GM12878 (cell line): ENCODE results near the gene SESTD1. TPM values are rescaled to one million over a fixed set of nuclear protein-coding genes. Genes with fewer than 3 reads are reported as not detected.

Source experiments
- ATAC-seq: fragments of 200-7000 bp; cut with Tn5 transposase; 3 replicates; pipeline ENCODE4 v1.9.1; 2020; ENCODE audit warnings: mild to moderate bottlenecking, moderate library complexity
- BruUV-seq: library from RNA; stranded (reverse); fragments of 400-500 nt; replicated peaks from 2 replicates; lab custom pipeline; 2021; lab: Mats Ljungman, UMichigan
- CTCF ChIA-PET: fragments of 300-600 bp; sonication (Branson Sonifier 250); formaldehyde crosslinking; extraction: SDS; loops from one replicate; lab custom pipeline; 2021; ENCODE audit warnings: inconsistent platforms; lab: Yijun Ruan, JAX
- POLR2A ChIA-PET: fragments of 350-600 bp; formaldehyde crosslinking; extraction: SDS; loops from one replicate; lab custom pipeline; 2021; ENCODE audit warnings: inconsistent platforms; lab: Charles Lee
- RAD21 ChIA-PET: fragments of 300-600 bp; sonication (Branson Sonifier 250); formaldehyde crosslinking; loops from one replicate; lab custom pipeline; 2023; ENCODE audit warnings: antibody characterized with exemption; ENCODE audit not compliant: unreplicated experiment; lab: Charles Lee
- SMC1A ChIA-PET: fragments of 300-600 bp; sonication (Branson Sonifier 250); formaldehyde crosslinking; loops from one replicate; lab custom pipeline; 2023; ENCODE audit not compliant: unreplicated experiment, uncharacterized antibody; lab: Charles Lee
- DNase-seq: peaks from one replicate; pipeline ENCODE4 v3.0.0-alpha.2; 2011; ENCODE audit warnings: low read depth, low spot score
- FAIRE-seq: peaks from 3 replicates; lab custom pipeline; 2011; peaks lifted over from hg19 to GRCh38; lab: Jason Lieb, UNC
- H2AFZ ChIP-seq: 2 replicates; pipeline ENCODE4 v1.6.0; 2011; ENCODE audit warnings: low read depth, low read length, control low read depth; ENCODE audit not compliant: control insufficient read depth
- H3K27ac ChIP-seq: 2 replicates; pipeline ENCODE4 v1.5.1; 2011; ENCODE audit warnings: control low read depth; ENCODE audit not compliant: control insufficient read depth, insufficient read depth
- H3K27me3 ChIP-seq, 2 experiments: replicated peaks in 1 of 2; 2 replicates each; pipeline versions ENCODE4 v1.6.0 to v1.6.1; 2011; ENCODE audit warnings: low read length in 1 of 2; ENCODE audit not compliant: control insufficient read depth in 2 of 2, insufficient read depth in 2 of 2
- H3K36me3 ChIP-seq, 2 experiments: 2 replicates each; pipeline ENCODE4 v1.5.1; 2011; ENCODE audit warnings: low read length in 1 of 2; ENCODE audit not compliant: control insufficient read depth in 2 of 2, insufficient read depth in 2 of 2
- H3K4me1 ChIP-seq: 2 replicates; pipeline ENCODE4 v1.6.1; 2011; ENCODE audit warnings: mild to moderate bottlenecking, low read length, moderate library complexity, mixed read lengths; ENCODE audit not compliant: control insufficient read depth, insufficient read depth
- H3K4me2 ChIP-seq: 2 replicates; pipeline ENCODE4 v1.6.0; 2011; ENCODE audit warnings: control low read depth; ENCODE audit not compliant: control insufficient read depth, insufficient read depth
- H3K4me3 ChIP-seq: fragments of 200-600 bp; sonication (generic); 2 replicates; pipeline ENCODE4 v1.5.1; 2016
- H3K79me2 ChIP-seq: 2 replicates; pipeline ENCODE4 v1.6.0; 2011; ENCODE audit warnings: low read length; ENCODE audit not compliant: control insufficient read depth, insufficient read depth
- H3K9ac ChIP-seq: 2 replicates; pipeline ENCODE4 v1.8.0; 2011; ENCODE audit warnings: low read length, control low read depth, mixed read lengths; ENCODE audit not compliant: control insufficient read depth, insufficient read depth
- H3K9me3 ChIP-seq: replicated peaks from 3 replicates; pipeline ENCODE4 v1.5.1; 2011; ENCODE audit warnings: mild to moderate bottlenecking, low read length; ENCODE audit not compliant: control insufficient read depth, insufficient read depth
- H4K20me1 ChIP-seq: 2 replicates; pipeline ENCODE4 v1.6.0; 2011; ENCODE audit not compliant: control insufficient read depth, insufficient read depth
- CBX5 ChIP-seq: sonication (generic); IDR thresholded peaks from 2 replicates; pipeline ENCODE4 v1.6.1; 2016; ENCODE audit warnings: low read depth, moderate library complexity, mild to moderate bottlenecking, inconsistent platforms
- CHD1 ChIP-seq: IDR thresholded peaks from 2 replicates; pipeline ENCODE4 v1.6.1; 2012; ENCODE audit warnings: low read depth, low read length, improper control_type of control experiment
- HDGF ChIP-seq: fragments of 450-650 bp; IDR thresholded peaks from 2 replicates; pipeline ENCODE4 v1.6.1; 2016; ENCODE audit warnings: antibody characterized with exemption
- JUND ChIP-seq: IDR thresholded peaks from 2 replicates; pipeline ENCODE4 v1.6.1; 2012; ENCODE audit warnings: low read depth, mild to moderate bottlenecking, low read length, improper control_type of control experiment, moderate library complexity
- MXI1 ChIP-seq: fragments of 150-350 bp; IDR thresholded peaks from 2 replicates; pipeline ENCODE4 v1.6.1; 2011; ENCODE audit warnings: low read depth, mild to moderate bottlenecking, inconsistent platforms, low read length, improper control_type of control experiment
- SUZ12 ChIP-seq: fragments of 200-600 bp; sonication (generic); IDR thresholded peaks from one replicate; pipeline ENCODE4 v1.6.1; 2018; ENCODE audit warnings: antibody characterized with exemption, mild to moderate bottlenecking; ENCODE audit not compliant: unreplicated experiment
- USF2 ChIP-seq: IDR thresholded peaks from 2 replicates; pipeline ENCODE4 v1.6.1; 2011; ENCODE audit warnings: low read depth, low read length, improper control_type of control experiment, borderline replicate concordance
- WGBS: methylation state at CpG from one replicate; pipeline ENCODE4 v1.1.6; 2016; ENCODE audit warnings: low lambda C conversion rate; ENCODE audit not compliant: insufficient replicate concordance, insufficient coverage; ENCODE audit errors: missing lambda C conversion rate; 5-methylcytosine and 5-hydroxymethylcytosine counted together
- in situ Hi-C: fragments of 300-500 bp; cut with MboI; formaldehyde crosslinking; loops from 9 replicates; pipeline ENCODE4 v1.14.3; 2018; ENCODE audit warnings: mixed read lengths
- intact Hi-C: fragments of 100-400 bp; cut with micrococcal nuclease; formaldehyde crosslinking; loops from one replicate; pipeline ENCODE4 v1.14.2; 2022; ENCODE audit not compliant: unreplicated experiment
- polyA plus RNA-seq, 11 experiments: library from polyadenylated mRNA; depleted of rRNA in 4 of 11; unstranded in 6 of 11; stranded (reverse) in 5 of 11; fragments of >200 nt; fragmentation: Nextera tagmentation in 4 of 11; fragmentation: Illumina TruSeq in 1 of 11; extraction: Ambion mirVana in 4 of 11; extraction: Trizol in 1 of 11; gene quantifications; 1 replicate in 1 of 11; 2 replicates in 10 of 11; pipeline versions ENCODE4 v1.2.1 to v1.2.3, GENCODE V29; 2011 to 2016; ENCODE audit warnings: inconsistent platforms in 2 of 11, missing spikeins in 2 of 11, low read depth in 1 of 11
- total RNA-seq, 4 experiments: library from RNA; depleted of rRNA in 3 of 4; stranded (reverse); fragments of >200 nt in 3 of 4; fragmentation: Illumina TruSeq in 1 of 4; extraction: Trizol in 1 of 4; gene quantifications; 2 replicates each; pipeline versions ENCODE4 v1.2.1 to v1.2.3, GENCODE V29; 2013 to 2021

The SESTD1 gene
- total and polyA plus RNA-seq, 10 of the 15 experiments (the other 5 are each of a cell fraction or from before 2014, with no cell fraction given): 4.4 to 22.7 (median 9.5) TPM

GRCh38 chr2:179195141-179195540 is 69.5 kb downstream of the SESTD1 start:
- CTCF ChIA-PET: no interaction called here
- FAIRE-seq (no peak), ATAC-seq (no peak), DNase-seq (no peak)
- intact Hi-C loops: no loop called here
- 70% methylated on average over 2 of the region's 2 CpGs for WGBS
- SMC1A ChIA-PET: no interaction called here
- Histone ChIP-seq H3K4me3 (no peak overlapping the region), H3K27ac (no peak overlapping the region), H3K79me2 (no peaks in the 10 kb centered on the region), H3K9me3 (peaks cover 2% of the 10 kb centered on the region; the same call in 2 of the 3 replicates), H3K4me1 (no peaks in the 10 kb centered on the region), H3K9ac (no peak overlapping the region), H3K27me3 (no peaks in the 10 kb centered on the region), H4K20me1 (no peaks in the 10 kb centered on the region), H3K36me3 (no peaks in the 10 kb centered on the region), H2AFZ (no peak overlapping the region), H3K4me2 (no peak overlapping the region)
- TF ChIP-seq CBX5 (no peak), CHD1 (no peak), SUZ12 (no peak), MXI1 (no peak), HDGF (no peak), JUND (no peak), USF2 (no peak)
- RAD21 ChIA-PET: no interaction called here
- no TSS peak for BruUV-seq
- in situ Hi-C loops: no loop called here
- POLR2A ChIA-PET: no interaction called here
